ENCODE measurements around the gene MC1R. TPM values are rescaled to one million over a fixed set of nuclear protein-coding genes. Genes with fewer than 3 reads are reported as not detected.

Gene MC1R
- total and polyA plus RNA-seq, 2 of the 8 experiments (the other 6 are each of a cell fraction or from before 2014, with no cell fraction given), result 2.2 to 2.9 TPM

- TF ChIP-seq CHD7 (IDR thresholded peaks at IDR 0.05; ENCODE audit: insufficient replicate concordance, low read length) (no peak), CBX8 (IDR thresholded peaks at IDR 0.05; ENCODE audit: borderline replicate concordance, low read depth, low read length) (no peak), SIN3A (conservative IDR thresholded peaks at IDR 0.05 in 1 of 2, IDR thresholded peaks at IDR 0.05 in 1 of 2; ENCODE audit: low read depth in 1 of 2, low read length in 2 of 2) (no peak), SP2 (IDR thresholded peaks at IDR 0.05; ENCODE audit: low read length) (no peak), CHD2 (IDR thresholded peaks at IDR 0.05; ENCODE audit: low read length) (no peak), ATF3 (IDR thresholded peaks at IDR 0.05; ENCODE audit: insufficient read depth, low read depth, low read length) (no peak), PHF8 (conservative IDR thresholded peaks at IDR 0.05; ENCODE audit: low read depth, low read length) (no peak), SIRT6 (IDR thresholded peaks at IDR 0.05; ENCODE audit: low read length) (no peak), ZNF274 (IDR thresholded peaks at IDR 0.05; ENCODE audit: borderline replicate concordance, extremely low read depth, low read length) (no peak)
Measured at GRCh38 chr16:89898201-89898967, 20.3 kb upstream of the MC1R start (continued).
